Neural cell (in vitro differentiated cells): Measurements from ENCODE around the gene DLX1. TPM values are rescaled to one million over a fixed set of nuclear protein-coding genes. Genes with fewer than 3 reads are reported as not detected.

Source experiments
- H2AFZ ChIP-seq: fragments of 200-600, 300-800 bp; sonication (generic), shearing (Covaris generic); 2 replicates; pipeline ENCODE4 v1.6.0; 2014; ENCODE audit warnings: low read depth, mild to moderate bottlenecking, antibody characterized with exemption, low read length, moderate library complexity
- H3F3A ChIP-seq: fragments of 200-600 bp; shearing (Covaris generic); 2 replicates; pipeline ENCODE4 v1.6.1; 2016; ENCODE audit warnings: mild to moderate bottlenecking, moderate library complexity, mixed read lengths, antibody characterized with exemption, low read length; ENCODE audit not compliant: insufficient read depth, poor library complexity, severe bottlenecking
- H3K27ac ChIP-seq: fragments of 200-600, 300-800 bp; sonication (generic), shearing (Covaris generic); 2 replicates; pipeline ENCODE4 v1.5.1; 2014; ENCODE audit warnings: mild to moderate bottlenecking, low read length, moderate library complexity
- H3K27me3 ChIP-seq: fragments of 300-800, 200-600 bp; sonication (generic), shearing (Covaris generic); 2 replicates; pipeline ENCODE4 v1.6.0; 2014; ENCODE audit warnings: mild to moderate bottlenecking, low read depth, low read length, moderate library complexity; ENCODE audit not compliant: insufficient read depth
- H3K36me3 ChIP-seq: fragments of 300-800, 200-600 bp; sonication (generic), shearing (Covaris generic); 2 replicates; pipeline ENCODE4 v1.5.1; 2014; ENCODE audit warnings: mild to moderate bottlenecking, antibody characterized with exemption, low read length, moderate library complexity; ENCODE audit not compliant: insufficient read depth
- H3K4me2 ChIP-seq: fragments of 300-800, 200-600 bp; sonication (generic), shearing (Covaris generic); 2 replicates; pipeline ENCODE4 v1.6.0; 2014; ENCODE audit warnings: mild to moderate bottlenecking, low read length
- H3K4me3 ChIP-seq: fragments of 300-800, 200-600 bp; sonication (generic), shearing (Covaris generic); 2 replicates; pipeline ENCODE4 v1.5.1; 2014; ENCODE audit warnings: mild to moderate bottlenecking, low read length, moderate library complexity
- H3K79me2 ChIP-seq: fragments of 200-600 bp; shearing (Covaris generic); replicated peaks from 2 replicates; pipeline ENCODE4 v1.6.0; 2014; ENCODE audit warnings: mild to moderate bottlenecking, low read length, moderate library complexity; ENCODE audit not compliant: insufficient read depth
- H3K9ac ChIP-seq: fragments of 300-800, 200-600 bp; sonication (generic), shearing (Covaris generic); 2 replicates; pipeline ENCODE4 v1.6.1; 2016; ENCODE audit warnings: mild to moderate bottlenecking, low read length, mixed read lengths
- H3K9me2 ChIP-seq: fragments of 200-600 bp; shearing (Covaris generic); 2 replicates; pipeline ENCODE4 v1.6.1; 2016; ENCODE audit warnings: mild to moderate bottlenecking, low read length, mixed read lengths; ENCODE audit not compliant: insufficient read depth
- H3K9me3 ChIP-seq: fragments of 200-600, 300-800 bp; sonication (generic), shearing (Covaris generic); 2 replicates; pipeline ENCODE4 v1.6.1; 2016; ENCODE audit warnings: mild to moderate bottlenecking, mixed run types, low read length, moderate library complexity, mixed read lengths
- H4K20me1 ChIP-seq: fragments of 200-600 bp; shearing (Covaris generic); 2 replicates; pipeline ENCODE4 v1.6.1; 2016; ENCODE audit warnings: mild to moderate bottlenecking, mixed run types; ENCODE audit not compliant: insufficient read depth
- CTCF ChIP-seq: fragments of 450-650 bp; IDR thresholded peaks from 2 replicates; pipeline ENCODE4 v1.5.1; 2014; ENCODE audit warnings: antibody characterized with exemption, mild to moderate bottlenecking, moderate library complexity; ENCODE audit not compliant: poor library complexity, severe bottlenecking
- EP300 ChIP-seq: fragments of 450-650 bp; conservative IDR thresholded peaks from 2 replicates; pipeline ENCODE4 v1.6.1; 2014; ENCODE audit warnings: antibody characterized with exemption, mild to moderate bottlenecking, moderate library complexity; ENCODE audit not compliant: poor library complexity, severe bottlenecking
- EZH2 ChIP-seq: fragments of 200-600, 300-800 bp; shearing (Covaris generic), sonication (generic); IDR thresholded peaks from 2 replicates; pipeline ENCODE4 v1.6.1; 2014; ENCODE audit warnings: antibody characterized with exemption, low read length, borderline replicate concordance, mild to moderate bottlenecking; ENCODE audit not compliant: insufficient read depth, poor library complexity, severe bottlenecking
- MXI1 ChIP-seq: fragments of 450-650 bp; conservative IDR thresholded peaks from 2 replicates; pipeline ENCODE4 v1.6.1; 2014; ENCODE audit warnings: antibody characterized with exemption, mild to moderate bottlenecking; ENCODE audit not compliant: poor library complexity, severe bottlenecking
- POLR2AphosphoS5 ChIP-seq: IDR thresholded peaks from 2 replicates; pipeline ENCODE4 v1.6.1; 2012
- RAD21 ChIP-seq: fragments of 450-650 bp; conservative IDR thresholded peaks from 2 replicates; pipeline ENCODE4 v1.6.1; 2014; ENCODE audit warnings: antibody characterized with exemption, mild to moderate bottlenecking, moderate library complexity
- REST ChIP-seq: IDR thresholded peaks from 2 replicates; pipeline ENCODE4 v1.6.1; 2012; ENCODE audit warnings: borderline replicate concordance
- SMC3 ChIP-seq: fragments of 450-650 bp; conservative IDR thresholded peaks from 2 replicates; pipeline ENCODE4 v1.6.1; 2014; ENCODE audit warnings: antibody characterized with exemption, mild to moderate bottlenecking, moderate library complexity; ENCODE audit not compliant: poor library complexity
- TAF1 ChIP-seq: IDR thresholded peaks from 2 replicates; pipeline ENCODE4 v1.6.1; 2012; ENCODE audit warnings: low read depth
- polyA plus RNA-seq: library from polyadenylated mRNA; depleted of rRNA; stranded (reverse); fragments of >200 nt; gene quantifications from 2 replicates; pipeline ENCODE4 v1.2.3, GENCODE V29; 2014

Gene DLX1
- polyA plus RNA-seq, 1 donor from 2014 or later = 67.3 TPM

GRCh38 chr2:172099472-172100079 is 14.3 kb downstream of the DLX1 start:
- Histone ChIP-seq H3K4me3 (peak overlapping the region; percentile 85), H2AFZ (no peak overlapping the region), H3K36me3 (no peaks in the 10 kb centered on the region), H3F3A (peaks cover 5% of the 10 kb centered on the region), H3K9ac (peak overlapping the region; percentile 92), H3K79me2 (peaks cover 60% of the 10 kb centered on the region), H3K27ac (peak overlapping the region; percentile 93), H3K27me3 (no peaks in the 10 kb centered on the region), H4K20me1 (peaks cover 19% of the 10 kb centered on the region), H3K9me3 (no peaks in the 10 kb centered on the region), H3K4me2 (peak overlapping the region; percentile 54), H3K9me2 (no peaks in the 10 kb centered on the region)
- TF ChIP-seq REST (no peak), CTCF (no peak), EP300 (no peak), RAD21 (no peak), POLR2AphosphoS5 (no peak), SMC3 (no peak), TAF1 (no peak), MXI1 (no peak), EZH2 (no peak)

- Histone ChIP-seq H3K9me2 (no peaks in the 10 kb centered on the region), H4K20me1 (peaks cover 19% of the 10 kb centered on the region), H3K9ac (peak overlapping the region; percentile 92), H3K27me3 (peaks cover 7% of the 10 kb centered on the region), H3K79me2 (peaks cover 60% of the 10 kb centered on the region), H3K4me2 (peak overlapping the region; percentile 87), H3K9me3 (no peaks in the 10 kb centered on the region), H3K27ac (peak overlapping the region; percentile 93), H3K4me3 (peak overlapping the region; percentile 85), H3F3A (peaks cover 5% of the 10 kb centered on the region), H3K36me3 (no peaks in the 10 kb centered on the region), H2AFZ (no peak overlapping the region)
- TF ChIP-seq POLR2AphosphoS5 = peak; percentile 8
- no peak for TF ChIP-seq SMC3
Measured at GRCh38 chr2:172100080-172100934, 15.0 kb downstream of the DLX1 start.
